ENCODE data around the gene CEACAM1.
"Not testable (repeated sequence)": the region's sequence is repeated elsewhere in the genome, so short reads cannot be mapped to it uniquely, and the experiment has no call there.

Gene CEACAM1

DNA sequence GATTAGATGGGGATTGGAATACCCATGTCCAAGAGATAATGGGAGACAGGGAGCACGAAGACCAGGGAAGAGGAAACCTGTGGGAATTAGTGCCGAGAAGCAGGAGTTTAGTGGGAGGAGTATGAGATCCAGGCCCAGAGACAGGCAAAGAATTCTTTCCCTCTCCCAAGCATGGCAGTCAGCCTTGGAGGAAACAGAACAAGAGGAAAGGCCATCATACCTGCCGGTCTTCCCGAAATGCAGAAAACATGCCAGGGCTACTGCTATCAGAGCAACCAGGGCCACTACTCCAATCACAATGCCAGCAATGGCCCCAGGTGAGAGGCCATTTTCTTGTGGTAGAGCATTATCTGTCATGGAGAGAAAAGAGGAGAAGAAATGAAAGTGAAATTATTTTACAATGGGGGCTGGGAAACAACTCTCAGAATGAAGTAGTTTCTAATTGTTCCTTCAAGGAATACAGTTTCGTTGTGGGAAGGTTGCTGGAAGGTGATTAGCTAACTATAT lies 16.1 kb downstream of the CEACAM1 start:
- DNase-seq (ENCODE audit: low read depth, low spot score): no peak

DNA sequence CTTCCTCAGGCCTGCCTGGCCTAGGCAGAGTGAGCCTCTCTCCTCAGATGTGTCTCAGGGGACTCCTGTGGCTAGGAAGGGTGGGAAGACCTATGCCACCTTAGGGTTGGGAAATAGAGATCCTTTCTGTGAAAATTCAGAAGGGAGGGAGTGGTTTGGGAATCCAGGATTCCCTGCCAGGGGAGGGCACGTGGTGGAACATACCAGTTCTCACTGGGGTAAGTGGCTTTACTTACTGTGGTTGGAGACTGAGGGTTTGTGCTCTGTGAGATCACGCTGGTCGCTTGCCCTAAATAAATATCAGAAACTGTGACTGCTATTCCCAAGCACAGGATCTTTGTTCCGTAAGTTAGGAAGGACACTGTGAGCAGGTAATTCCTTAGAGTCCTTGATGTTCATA lies 16.9 kb downstream of the CEACAM1 start:
- no peak for DNase-seq (ENCODE audit: low read depth, low spot score)

DNA sequence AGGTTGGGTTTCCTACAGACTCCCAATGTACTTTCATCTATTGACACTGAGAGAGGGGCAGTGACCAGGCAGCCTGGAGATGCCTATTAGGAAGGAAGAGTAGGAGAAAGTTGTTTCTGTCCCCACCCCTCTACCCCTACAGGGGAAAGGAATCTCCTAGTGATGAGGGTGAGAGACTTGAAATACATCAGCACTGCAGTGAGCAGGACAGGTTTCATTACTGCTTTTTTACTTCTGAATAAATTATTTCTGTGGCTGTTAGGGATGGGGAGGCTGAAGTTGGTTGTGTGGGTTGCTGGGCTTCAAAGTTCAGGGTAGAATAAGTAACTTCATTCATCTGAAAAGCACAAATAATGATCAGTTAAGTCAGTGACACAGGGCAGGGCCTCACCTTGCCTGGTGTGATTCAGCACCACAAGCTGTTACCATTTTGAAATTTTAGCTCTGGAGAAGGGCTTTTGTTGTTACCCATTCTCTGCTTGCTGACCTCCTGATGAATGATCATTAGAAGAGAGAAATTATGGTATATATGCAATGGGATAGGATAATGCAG lies 19.3 kb downstream of the CEACAM1 start:
- no peak for DNase-seq (ENCODE audit: low read depth, low spot score)

DNA sequence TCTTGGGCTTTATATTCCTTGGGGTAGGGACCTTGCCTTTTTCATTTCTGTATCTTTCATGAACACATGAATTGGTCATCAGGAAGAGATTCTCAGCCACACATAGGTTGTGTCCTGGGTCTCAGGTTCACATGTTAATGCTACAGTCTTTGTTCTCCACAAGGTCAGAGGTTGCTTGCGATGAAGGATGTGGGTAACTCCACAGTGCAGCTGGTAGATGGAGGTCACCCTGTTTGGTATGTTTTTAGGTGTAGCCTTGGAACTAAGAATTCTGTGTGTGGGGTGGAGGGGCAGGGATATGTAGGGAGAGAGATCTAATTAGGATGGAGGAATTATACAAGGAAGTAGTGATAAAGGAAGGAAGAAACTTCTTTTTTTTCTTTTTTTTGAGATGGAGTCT lies 23.2 kb downstream of the CEACAM1 start:
- no peak for DNase-seq (ENCODE audit: low read depth, low spot score)

DNA sequence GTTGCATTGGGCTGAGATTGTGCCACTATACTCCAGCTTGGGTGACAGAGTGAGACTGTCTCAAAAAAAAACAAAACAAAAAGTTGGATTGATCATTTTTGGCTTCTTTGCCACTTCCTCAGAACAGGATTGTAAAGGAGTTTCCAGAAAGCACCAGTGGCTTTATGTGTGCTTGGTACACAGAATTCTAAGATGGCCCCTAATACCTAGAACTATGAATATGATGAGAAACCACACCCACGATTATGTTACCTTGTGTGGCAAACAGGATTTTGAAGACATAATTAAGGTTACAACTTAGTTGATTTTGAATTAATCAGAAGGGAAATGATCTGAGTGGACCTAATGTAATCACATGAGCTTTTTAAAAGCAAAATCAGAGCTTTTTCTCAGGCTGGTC lies 26.5 kb downstream of the CEACAM1 start:
- no peak for DNase-seq (ENCODE audit: low read depth, low spot score)

DNA sequence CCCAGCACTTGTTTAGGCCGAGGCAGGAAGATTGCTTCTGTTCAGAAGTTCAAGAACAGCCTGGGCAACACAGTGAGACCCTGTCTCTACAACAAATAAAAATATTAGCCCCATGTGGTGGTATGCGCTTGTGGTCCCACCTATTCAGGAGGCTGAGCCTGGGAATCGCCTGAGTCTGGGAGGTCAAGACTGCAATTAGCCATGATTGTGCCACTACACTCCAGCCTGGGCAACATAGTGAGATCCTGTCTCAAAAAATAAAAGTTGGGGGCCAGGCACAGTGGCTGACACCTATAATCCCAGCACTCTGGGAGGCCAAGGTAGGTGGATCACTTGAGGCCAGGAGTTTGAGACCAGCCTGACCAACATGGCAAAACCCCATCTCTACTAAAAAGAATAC lies 27.0 kb downstream of the CEACAM1 start:
- not testable (repeated sequence) for DNase-seq (ENCODE audit: low read depth, low spot score)

DNA sequence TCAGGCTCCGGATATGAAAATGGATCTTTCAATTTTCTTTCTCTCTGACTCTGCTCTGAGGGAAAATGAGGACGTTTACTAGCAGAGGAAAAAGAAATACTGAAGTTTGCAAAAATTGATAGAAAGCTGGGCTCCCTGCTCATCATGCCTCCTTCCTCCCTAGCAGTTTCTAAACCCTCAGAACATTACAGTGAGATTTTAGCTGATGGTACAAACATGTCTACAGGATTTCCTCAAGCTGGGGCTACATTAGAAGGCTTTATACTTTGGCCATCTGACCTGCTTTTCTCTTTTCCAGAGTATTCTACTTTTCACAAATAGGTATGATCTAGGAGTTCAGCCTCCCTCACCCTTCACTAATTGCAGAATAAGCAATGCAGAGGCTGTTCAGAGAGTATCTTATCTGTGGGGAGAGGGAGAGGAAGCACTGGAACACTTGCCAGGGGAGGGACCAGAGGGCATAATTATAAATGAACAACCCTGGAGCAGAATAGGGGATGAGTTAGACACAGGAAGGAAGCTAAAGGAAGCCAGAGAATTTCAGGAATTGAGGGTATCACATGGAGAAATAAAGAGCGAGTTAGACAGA lies 30.0 kb downstream of the CEACAM1 start:
- DNase-seq (ENCODE audit: low read depth, low spot score): no peak

DNA sequence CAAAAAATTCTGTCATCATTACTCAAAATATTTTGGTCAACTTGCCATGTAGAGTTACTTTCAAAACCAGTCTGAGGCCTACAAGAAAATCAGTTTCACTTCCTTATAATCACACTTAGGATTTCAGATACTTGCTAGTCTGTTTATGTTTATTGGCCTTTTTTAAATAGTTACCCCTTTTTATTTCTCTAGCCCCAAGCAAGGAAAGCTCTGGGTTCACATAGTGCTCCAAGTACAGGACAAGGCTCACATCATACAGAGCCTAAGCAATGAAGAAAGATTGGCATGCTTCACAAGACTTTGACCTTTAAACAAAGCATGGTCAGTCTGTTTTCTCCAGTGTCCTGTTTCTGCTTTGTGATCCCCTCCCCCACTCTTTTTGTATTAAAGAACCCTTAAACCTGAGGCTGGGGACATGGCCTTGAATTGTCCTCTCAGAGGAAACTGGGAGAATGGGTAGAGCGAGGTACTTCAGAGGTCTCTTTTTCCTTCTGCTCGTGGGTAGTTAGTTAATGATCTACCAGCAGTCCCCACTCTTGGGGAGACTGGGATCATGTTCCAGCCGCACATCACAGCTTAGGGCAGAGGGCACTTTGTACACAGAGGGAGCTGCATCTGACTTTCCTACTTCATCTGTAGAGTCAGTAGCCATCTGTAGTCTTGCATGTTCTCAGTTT lies 30.7 kb downstream of the CEACAM1 start:
- DNase-seq (ENCODE audit: low read depth, low spot score): no peak

DNA sequence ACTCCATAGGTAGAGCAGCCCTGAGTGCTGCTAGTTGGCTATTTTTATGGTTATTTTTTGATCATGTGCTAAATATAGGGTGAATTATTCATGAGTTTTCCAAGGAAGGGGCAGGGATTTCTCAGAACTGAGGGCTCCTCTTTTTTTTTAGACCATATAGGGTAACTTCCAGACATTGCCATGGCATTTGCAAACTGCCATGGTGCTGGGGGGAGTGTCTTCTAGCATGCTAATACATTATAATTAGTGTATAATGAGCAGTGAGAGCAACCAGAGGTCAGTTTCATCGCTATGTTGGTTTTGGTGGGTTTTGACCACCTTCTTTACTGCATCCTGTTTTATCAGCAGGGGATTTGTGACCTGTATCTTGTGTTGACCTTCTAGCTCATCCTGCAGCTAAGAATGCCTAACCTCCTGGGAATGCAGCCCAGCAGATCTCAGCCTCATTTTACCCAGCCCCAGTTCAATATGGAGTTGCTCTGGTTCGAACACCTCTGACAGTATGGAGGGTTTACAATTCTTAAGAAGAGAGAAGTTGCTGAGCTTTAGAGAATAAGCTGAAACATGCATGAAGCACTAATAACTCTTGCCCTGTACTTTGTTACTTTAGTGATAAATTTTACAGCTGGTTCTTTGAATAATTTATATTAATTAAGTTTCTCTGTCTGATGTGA lies 31.7 kb downstream of the CEACAM1 start:
- no peak for DNase-seq (ENCODE audit: low read depth, low spot score)

DNA sequence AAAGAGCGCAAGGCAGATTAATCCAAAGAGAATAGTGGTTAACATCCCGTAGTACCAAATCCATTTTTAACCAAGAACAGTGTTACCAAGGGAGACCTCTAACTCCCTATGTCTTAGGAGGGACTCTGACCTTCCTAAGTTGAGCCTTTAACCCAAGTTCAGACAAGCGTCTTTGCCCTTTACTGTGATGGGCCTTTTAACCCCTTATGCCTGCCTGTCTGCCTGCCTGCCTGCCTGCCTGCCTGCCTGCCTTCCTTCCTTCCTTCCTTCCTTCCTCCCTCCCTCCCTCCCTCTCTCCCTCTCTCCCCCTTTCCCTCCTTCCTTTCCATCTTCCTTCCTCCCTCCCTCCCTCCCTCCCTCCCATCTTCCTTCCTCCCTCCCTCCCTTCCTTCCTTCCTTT lies 32.6 kb downstream of the CEACAM1 start:
- DNase-seq (ENCODE audit: low read depth, low spot score): no peak

DNA sequence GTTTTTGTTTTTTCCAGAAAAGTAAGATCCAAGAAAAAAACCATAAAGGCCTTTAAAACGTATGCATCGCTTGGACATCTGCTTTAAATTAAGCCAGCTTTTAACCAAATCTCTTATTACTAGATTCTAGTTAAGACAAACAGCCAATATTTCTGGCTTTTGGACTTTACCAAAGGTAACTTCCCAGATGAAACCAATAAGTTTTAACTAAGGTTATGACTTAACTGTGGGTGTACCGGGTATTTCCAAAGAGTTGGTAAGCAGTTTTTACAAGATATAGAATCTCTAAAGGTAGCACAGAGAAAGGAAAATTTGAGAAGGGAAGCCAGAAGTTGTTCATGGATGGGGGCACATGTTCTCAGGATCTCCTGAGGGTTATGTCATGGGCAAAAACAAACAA lies 34.0 kb downstream of the CEACAM1 start:
- DNase-seq (ENCODE audit: low read depth, low spot score): no peak

DNA sequence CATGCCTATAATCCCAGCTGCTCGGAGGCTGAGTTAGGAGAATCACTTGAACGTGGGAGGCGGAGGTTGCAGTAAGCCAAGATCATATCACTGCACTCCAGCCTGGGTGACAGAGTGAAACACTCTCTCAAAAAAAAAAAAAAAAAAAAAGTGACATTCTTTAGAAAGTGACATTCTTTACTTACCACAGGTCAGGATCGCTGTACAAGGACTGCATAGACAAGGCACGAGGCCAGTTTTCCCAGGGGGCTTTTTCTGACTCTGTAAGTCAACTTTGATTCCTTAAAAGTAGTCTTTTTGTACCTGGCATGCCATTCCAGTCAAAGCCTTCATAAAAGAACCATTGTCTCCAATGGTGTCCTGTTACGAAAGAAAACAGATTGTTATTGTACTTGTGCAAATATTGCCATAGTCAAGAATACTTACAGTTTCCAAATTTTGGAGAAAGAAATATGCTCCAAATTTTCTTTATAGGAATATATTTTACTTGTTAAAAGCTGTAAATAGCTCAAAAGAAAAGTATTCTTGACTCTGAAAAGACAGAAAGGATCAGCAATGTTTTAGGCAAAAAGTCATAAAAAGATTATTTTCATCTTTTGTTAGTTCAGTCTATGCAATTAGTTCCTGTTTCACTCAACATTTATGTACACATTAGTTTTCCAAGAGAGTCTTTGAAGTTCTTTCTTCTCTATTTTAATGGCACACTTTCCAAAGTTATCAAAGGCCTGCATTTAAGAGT lies 39.3 kb downstream of the CEACAM1 start:
- no peak for DNase-seq (ENCODE audit: low read depth, low spot score)

DNA sequence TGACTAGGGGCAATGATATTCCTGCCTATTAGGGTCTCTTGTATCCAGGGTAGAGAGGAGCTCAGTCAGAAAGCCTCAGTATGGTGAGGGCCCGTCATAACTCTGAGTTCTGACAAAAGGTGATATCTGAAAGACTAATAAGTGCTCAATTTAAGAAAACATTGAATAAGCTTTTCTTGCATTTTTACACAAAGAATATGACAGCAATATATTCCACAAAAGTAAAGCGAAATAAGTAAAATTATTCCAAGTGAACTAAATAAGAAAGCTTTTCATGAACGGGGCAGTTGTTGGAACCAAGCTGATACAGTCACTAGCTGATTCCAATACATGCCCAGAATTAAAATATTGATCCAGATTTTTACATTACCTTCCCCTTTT lies 40.5 kb downstream of the CEACAM1 start:
- DNase-seq (ENCODE audit: low read depth, low spot score): no peak

DNA sequence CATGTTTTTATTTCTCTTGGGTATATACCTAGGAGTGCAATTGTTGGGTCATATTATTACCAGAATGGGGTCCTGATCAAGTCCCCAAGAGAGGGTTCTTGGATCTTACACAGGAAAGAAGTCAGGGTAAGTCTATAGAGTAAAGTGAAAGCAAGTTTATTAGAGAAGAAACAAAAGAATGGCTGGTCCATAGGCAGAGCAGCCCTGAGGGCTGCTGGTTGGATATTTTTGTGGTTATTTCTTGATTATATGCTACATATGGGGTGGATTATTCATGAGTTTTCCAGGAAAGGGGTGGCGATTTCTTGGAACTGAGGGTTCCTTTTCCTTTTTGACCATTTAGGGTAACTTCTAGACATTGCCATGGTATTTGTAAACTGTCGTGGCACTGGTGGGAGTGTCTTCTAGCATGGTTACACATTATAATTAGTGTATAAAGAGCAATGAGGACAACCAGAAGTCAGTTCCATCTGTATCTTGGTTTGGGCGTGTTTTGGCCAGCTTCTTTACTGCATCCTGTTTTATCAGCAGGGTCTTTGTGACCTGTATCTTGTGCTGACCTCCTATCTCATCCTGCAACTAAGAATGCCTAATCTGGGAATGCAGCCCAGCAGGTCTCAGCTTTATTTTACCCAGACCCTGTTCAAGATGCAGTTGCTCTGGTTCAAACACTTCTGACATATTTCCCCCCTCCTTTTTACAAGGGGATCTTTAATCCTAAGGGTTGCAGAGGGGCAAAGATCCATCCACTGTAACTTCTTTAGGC lies 41.1 kb downstream of the CEACAM1 start:
- no peak for DNase-seq (ENCODE audit: low read depth, low spot score)

DNA sequence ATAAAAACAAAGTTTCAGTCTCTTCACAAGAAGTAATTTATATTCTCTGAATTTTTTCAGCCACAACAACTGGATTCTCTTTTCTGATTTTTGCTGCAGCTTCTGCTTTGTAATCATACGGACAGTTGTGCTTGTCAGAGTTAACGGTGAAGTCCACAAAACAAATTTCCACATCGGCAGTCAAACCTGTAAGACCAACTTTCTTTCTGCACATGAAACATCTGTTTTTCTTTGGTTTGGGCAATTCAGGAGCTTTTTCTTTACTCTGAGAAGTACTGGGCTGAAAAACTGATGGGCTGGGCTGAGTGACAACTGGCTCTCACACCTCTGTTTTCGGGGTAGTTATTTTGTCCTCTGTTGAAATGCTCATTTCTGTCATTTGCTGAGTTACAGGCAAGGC lies 43.2 kb downstream of the CEACAM1 start:
- not testable (repeated sequence) for DNase-seq (ENCODE audit: low read depth, low spot score)

DNA sequence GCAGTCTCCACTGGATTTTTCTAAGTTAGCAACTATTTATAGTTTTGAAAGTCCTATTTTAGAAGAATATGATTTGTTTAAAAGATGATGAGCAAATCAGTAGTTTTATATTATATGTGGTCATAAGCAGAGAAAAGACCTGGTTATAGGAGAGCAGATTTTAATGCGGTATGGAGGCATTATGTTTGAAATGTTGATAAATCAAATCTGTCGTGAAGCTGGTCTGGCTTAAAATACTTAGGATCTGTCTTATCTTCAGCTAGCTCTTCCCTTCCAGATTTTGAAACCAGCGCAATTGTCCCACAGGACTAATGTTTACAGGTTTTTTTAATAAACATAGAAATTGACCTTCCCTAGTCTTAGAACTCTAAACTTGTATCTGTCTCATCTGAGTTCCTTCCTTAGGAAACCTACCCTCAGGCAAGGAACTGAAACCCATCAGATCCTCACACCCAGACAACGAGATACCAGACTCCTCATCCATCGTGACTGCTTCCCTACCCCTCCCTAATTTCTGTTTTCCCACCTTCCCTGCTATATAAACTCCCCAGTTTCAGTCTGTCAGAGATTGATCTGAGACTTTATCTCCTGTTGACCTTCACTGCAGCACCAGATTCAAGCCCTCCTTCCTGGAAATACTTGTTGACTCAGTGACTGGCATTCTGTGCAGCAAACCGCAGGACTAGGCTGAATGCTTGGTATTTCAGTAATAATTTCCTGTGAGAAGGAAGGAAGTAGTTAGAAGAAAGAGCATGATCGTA lies 47.8 kb downstream of the CEACAM1 start:
- peak; percentile 16 for DNase-seq (ENCODE audit: low read depth, low spot score)

DNA sequence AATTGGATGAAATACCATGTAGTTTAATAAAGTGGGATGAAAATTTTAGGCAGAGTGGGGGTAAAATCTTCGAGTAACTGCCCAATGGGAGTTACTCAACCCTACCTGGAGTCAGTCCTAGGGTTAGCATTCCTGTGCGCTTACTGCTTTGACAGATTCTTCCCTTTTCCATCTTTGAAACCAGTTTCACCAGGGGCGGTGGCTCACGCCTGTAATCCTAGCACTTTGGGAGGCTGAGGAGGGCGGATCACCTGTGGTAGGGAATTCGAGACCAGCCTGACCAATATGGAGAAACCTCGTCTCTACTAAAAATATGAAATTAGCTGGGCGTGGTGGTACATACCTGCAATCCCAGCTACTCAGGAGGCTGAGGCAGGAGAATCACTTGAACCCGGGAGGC lies 48.5 kb downstream of the CEACAM1 start:
- no peak for DNase-seq (ENCODE audit: low read depth, low spot score)

DNA sequence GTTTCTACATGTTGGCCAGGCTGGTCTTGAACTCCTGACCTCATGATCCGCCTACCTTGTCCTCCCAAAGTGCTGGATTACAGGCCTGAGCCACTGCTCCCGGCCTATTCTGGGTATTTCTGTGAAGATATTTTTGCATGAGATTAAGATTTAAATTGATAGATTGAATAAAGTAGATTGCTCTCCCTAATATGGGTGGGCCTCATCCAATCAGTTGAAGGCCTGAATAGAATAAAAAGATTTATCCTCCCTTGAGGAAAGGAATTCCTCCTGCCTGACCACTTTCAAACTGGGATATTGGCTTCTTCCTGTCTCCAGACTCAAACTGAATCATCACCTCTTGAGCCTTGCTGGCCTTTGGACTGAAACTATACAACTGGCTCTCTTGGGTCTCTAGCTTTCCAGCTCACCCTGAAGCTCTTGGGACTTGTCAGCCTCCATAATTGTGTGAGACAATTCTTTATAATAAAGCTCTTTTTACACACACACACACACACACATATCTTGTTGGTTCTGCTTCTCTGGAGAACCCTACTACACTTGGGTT lies 49.4 kb downstream of the CEACAM1 start:
- DNase-seq (ENCODE audit: low read depth, low spot score): no peak

DNA sequence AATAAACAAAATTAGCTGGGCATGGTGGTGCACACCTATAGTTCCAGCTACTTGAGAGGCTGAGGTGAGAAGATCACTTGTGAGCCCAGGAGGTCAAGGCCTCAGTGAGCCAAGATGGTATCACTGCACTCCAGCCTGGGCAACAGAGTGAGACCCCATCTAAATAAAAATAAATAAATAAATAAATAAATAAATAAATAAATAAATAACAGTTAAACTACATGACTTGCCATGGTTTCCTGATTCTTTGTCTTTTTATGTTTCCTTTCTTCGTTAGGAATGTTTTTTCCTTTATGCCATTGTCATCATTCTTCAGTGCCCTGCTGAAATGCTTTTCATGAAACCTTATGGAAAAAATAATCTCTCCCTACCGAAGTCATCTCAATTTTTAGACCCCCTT lies 50.3 kb downstream of the CEACAM1 start:
- no peak for DNase-seq (ENCODE audit: low read depth, low spot score)

DNA sequence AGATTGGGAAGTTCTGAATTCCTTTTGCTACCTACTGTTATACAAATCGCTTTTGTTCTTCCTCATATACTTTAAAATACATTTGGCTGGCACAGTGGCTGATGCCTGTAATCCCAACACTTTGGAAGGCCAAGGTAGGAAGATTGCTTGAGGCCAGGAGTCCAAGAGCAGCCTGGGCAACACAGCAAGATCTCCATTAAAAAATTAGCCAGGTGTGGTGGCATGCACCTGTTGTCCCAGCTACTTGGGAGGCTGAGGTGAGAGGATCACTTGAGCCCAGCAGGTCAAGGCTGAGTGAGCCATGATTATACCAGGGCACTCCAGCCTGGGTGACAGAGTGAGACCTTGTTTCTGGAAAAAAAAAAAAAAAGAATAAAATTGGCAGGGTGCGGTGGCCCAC lies 51.2 kb downstream of the CEACAM1 start:
- no peak for DNase-seq (ENCODE audit: low read depth, low spot score)

Measured in astrocyte of the hippocampus (primary cell).